ENCODE results near the gene OXCT1. TPM values are rescaled to one million over a fixed set of nuclear protein-coding genes. Genes with fewer than 3 reads are reported as not detected.

OXCT1 gene
- total RNA-seq, 2 experiments from 2014 or later, result 76.1 to 78.8 TPM

DNA sequence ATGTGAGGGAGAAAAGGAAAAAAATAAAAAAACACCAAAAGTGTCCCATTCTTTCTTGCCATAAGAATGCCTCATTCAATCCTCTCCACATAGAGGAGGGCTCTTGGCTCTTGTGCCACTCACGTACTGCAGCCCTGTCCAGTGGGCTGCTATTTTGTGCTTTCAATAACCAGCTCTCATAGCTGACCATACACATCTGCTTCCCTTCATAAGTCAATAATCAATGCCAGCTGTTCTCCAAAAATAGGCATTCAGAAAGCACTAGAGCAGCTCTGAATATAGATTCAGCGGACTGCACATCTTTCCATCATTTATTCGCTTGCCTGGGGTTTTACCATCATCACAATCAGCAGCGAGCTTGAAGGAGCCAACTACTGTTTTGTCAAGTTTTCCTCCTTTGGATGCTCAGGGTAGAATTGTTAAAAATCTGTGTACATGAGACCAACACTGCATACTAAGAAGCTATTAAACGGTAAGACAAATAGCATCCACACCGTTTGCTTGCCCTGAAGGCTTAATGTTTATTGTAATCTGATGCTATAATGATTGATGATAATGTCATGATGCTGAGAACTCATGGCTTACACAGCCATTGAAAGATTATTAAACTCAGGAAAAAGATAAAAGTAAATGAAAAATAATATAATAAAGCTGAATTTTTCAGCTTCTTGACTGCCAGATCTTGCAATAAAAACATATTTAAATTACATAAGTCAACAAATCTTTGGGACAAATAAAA is 80.0 kb downstream of the OXCT1 start:
- CTCF ChIA-PET, result no interaction called here
- intact Hi-C loops (cut with micrococcal nuclease), result no loop called here
- Mint-ChIP-seq H3K27me3 (ENCODE audit: low read depth) (no peaks in the 10 kb centered on the region), H3K4me1 (ENCODE audit: low read depth) (no peaks in the 10 kb centered on the region), H3K4me3 (no peak overlapping the region), H3K27ac (no peak overlapping the region), H3K36me3 (ENCODE audit: low read depth) (peaks cover 35% of the 10 kb centered on the region), H3K9me3 (no peaks in the 10 kb centered on the region)
- no peak for DNase-seq

DNA sequence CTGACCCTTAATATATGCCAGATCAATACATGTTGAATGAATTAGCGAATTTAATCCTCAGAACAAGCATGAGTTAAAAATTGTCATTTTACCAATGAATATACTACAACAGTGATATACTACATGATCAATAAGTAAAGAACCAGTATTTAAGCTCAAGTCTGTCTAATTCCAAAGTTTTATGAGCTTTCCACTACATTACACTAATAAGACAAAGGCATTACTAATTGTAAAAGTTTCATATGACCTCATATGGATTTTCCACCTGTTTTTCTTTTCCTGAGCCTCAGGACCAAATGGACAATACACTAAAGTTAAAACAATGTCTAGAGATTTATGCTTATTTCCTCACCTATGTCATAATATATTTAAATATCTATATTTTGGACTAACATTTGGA is 80.8 kb downstream of the OXCT1 start:
- Mint-ChIP-seq H3K4me3 (no peak overlapping the region), H3K4me1 (ENCODE audit: low read depth) (no peaks in the 10 kb centered on the region), H3K9me3 (no peaks in the 10 kb centered on the region), H3K27ac (no peak overlapping the region), H3K27me3 (ENCODE audit: low read depth) (no peaks in the 10 kb centered on the region), H3K36me3 (ENCODE audit: low read depth) (peaks cover 33% of the 10 kb centered on the region)
- CTCF ChIA-PET, result no interaction called here
- intact Hi-C loops (cut with micrococcal nuclease), result no loop called here
- DNase-seq, result no peak

DNA sequence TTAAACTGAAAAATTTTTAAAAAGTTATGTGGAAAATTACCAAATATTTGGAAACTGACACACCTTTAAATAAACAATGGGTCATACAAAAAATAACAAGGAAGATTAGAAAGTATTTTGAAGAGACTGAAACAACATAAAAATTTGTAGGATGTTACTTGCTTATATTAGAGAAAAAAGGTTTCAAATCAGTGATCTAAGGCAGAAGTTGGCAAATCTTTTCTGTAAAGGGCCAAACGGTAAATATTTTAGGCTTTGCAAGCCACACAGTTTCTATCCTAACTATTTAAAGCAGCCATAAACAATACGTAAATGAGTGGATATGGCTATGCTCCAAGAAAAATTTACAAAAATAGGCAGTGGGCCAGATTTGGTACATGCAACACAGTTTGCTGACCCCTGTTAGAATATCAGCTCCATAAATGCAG is 81.3 kb downstream of the OXCT1 start:
- no peak for DNase-seq

DNA sequence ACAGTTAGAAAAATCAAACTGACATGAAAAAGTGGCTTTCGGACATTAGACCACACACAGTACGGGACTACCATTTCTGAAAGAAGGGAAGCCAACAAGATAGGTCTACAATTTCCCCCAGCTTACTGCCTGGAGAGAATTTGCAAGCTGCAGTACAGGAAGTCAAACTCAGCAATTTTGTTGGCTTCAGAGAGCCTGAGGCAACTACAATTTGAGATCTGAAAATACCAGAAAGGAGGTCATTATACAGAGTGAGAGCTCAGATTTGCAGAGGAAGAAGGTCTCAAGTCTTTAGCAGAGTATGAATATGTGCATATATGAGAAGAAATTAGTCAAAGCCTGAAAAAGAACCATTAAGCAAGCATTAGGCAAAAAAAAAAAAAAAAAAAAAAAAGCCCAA is 83.0 kb downstream of the OXCT1 start:
- Mint-ChIP-seq H3K9me3 (no peaks in the 10 kb centered on the region), H3K4me3 (no peak overlapping the region), H3K27me3 (ENCODE audit: low read depth) (no peaks in the 10 kb centered on the region), H3K36me3 (ENCODE audit: low read depth) (peaks cover 38% of the 10 kb centered on the region), H3K4me1 (ENCODE audit: low read depth) (no peaks in the 10 kb centered on the region), H3K27ac (no peak overlapping the region)
- intact Hi-C loops (cut with micrococcal nuclease), result no loop called here
- DNase-seq, result no peak
- CTCF ChIA-PET, result no interaction called here

More for the DNA sequence above, 81.3 kb downstream of the OXCT1 start:
- CTCF ChIA-PET, result no interaction called here
- intact Hi-C loops (cut with micrococcal nuclease), result no loop called here
- H3K4me3 Mint-ChIP-seq, result no peak overlapping the region
- peaks cover 33% of the 10 kb centered on the region for H3K36me3 Mint-ChIP-seq (ENCODE audit: low read depth)
- H3K27ac Mint-ChIP-seq, result no peak overlapping the region
- H3K9me3 Mint-ChIP-seq, result no peaks in the 10 kb centered on the region
- no peaks in the 10 kb centered on the region for H3K4me1 Mint-ChIP-seq (ENCODE audit: low read depth)
- H3K27me3 Mint-ChIP-seq (ENCODE audit: low read depth), result no peaks in the 10 kb centered on the region

DNA sequence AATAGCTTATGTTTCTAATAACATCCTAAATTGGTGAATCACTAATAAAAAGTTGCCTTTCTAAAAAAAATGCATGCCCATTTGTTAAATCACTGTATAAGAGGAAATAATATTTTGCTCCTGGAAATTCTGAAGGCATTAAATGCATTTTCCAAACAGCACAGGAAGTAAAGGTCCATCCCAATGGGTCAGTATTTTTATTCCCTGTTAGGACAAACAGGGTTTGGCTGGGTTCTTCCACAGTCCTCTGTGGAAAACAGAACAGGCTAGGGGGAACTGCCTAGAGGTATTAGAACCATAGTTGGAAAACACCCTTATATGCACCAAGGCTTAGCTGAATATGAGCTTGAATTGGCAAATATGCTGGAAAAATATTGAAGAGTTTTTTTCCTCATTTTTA is 85.2 kb downstream of the OXCT1 start:
- CTCF ChIA-PET, result interaction anchor here (0.5 to 0.6 kb wide), 2 partner anchors 59 to 777 kb away, joined by 3 read pairs; no protein-coding TSS in a partner anchor

DNA sequence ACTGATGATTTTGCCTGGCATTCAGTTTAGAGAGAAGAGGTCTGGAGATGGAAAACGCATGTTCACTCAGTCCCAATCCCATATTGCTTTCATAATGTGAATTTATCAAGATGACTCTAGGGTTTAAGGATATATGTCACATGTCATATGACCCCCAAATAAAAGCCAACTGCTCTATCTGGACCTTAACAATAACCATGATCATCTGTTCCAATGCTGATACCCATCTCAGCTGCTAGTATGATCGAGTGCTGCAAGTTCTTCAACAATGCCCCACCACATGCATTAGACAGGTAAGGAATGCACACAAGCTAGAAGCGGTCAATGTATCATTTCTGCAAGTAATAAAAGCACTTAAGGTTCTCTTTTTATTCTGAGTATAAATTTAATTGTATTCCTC is 91.8 kb downstream of the OXCT1 start:
- H3K4me1 Mint-ChIP-seq (ENCODE audit: low read depth), result no peaks in the 10 kb centered on the region
- intact Hi-C loops (cut with micrococcal nuclease), result no loop called here
- peaks cover 42% of the 10 kb centered on the region for H3K36me3 Mint-ChIP-seq (ENCODE audit: low read depth)
- CTCF ChIA-PET, result no interaction called here
- H3K9me3 Mint-ChIP-seq, result no peaks in the 10 kb centered on the region
- no peak overlapping the region for H3K27ac Mint-ChIP-seq
- DNase-seq, result no peak
- H3K4me3 Mint-ChIP-seq, result no peak overlapping the region
- H3K27me3 Mint-ChIP-seq (ENCODE audit: low read depth), result no peaks in the 10 kb centered on the region

More for the DNA sequence above, 85.2 kb downstream of the OXCT1 start:
- Mint-ChIP-seq H3K27ac (no peak overlapping the region), H3K4me3 (no peak overlapping the region), H3K9me3 (no peaks in the 10 kb centered on the region), H3K27me3 (ENCODE audit: low read depth) (no peaks in the 10 kb centered on the region), H3K4me1 (ENCODE audit: low read depth) (no peaks in the 10 kb centered on the region), H3K36me3 (ENCODE audit: low read depth) (peaks cover 42% of the 10 kb centered on the region)
- DNase-seq, result no peak
- intact Hi-C loops (cut with micrococcal nuclease), result no loop called here

DNA sequence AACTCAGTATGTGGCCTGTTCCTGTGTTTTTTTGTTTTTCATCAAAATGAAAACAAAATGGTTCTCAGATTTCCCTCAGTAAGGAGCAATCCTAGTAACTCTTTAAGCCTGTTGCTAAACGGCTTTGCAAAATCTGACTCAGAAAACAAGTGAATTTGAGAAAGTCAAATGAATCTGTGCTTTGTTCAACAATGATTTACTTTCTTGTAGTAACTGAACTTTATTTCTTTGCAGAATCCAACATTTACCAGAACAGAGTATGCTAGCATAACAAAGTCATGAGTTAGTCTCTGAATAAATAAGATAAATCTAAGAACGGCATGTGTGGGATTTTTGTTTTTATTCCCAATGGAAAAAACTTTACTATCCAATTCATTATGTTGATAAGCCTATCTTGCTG is 93.8 kb downstream of the OXCT1 start:
- peaks cover 40% of the 10 kb centered on the region for H3K36me3 Mint-ChIP-seq (ENCODE audit: low read depth)
- no peaks in the 10 kb centered on the region for H3K9me3 Mint-ChIP-seq
- H3K4me1 Mint-ChIP-seq (ENCODE audit: low read depth), result no peaks in the 10 kb centered on the region
- H3K4me3 Mint-ChIP-seq, result no peak overlapping the region
- intact Hi-C loops (cut with micrococcal nuclease), result no loop called here
- no peak for DNase-seq
- CTCF ChIA-PET, result no interaction called here
- no peak overlapping the region for H3K27ac Mint-ChIP-seq
- H3K27me3 Mint-ChIP-seq (ENCODE audit: low read depth), result no peaks in the 10 kb centered on the region

DNA sequence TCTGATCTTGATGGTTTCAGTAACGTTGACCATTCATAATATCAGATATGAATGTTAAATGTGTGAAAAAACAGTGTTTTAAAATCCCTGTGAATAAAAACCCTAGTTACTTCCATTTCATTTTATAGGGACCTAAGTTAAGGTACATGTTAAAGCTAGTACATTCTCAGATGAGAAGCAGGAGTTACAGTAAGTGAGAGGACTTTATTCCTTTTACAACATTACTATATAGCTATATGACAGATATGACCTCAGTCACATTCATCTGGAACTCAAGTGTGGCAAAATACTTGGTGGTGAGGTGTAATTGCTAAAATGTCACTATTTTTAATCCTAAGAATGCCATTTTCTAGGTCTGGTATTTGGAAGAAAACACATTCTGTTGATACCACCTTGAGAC is 96.4 kb downstream of the OXCT1 start:
- CTCF ChIA-PET, result interaction anchor here (0.8 kb wide), 1 partner anchor 13 kb away, joined by 3 read pairs; no protein-coding TSS in a partner anchor
- DNase-seq, result no peak
- H3K27ac Mint-ChIP-seq, result no peak overlapping the region
- H3K4me3 Mint-ChIP-seq, result no peak overlapping the region
- no peaks in the 10 kb centered on the region for H3K9me3 Mint-ChIP-seq
- peaks cover 31% of the 10 kb centered on the region for H3K36me3 Mint-ChIP-seq (ENCODE audit: low read depth)
- no peaks in the 10 kb centered on the region for H3K27me3 Mint-ChIP-seq (ENCODE audit: low read depth)
- intact Hi-C loops (cut with micrococcal nuclease), result no loop called here
- H3K4me1 Mint-ChIP-seq (ENCODE audit: low read depth), result peaks cover 2% of the 10 kb centered on the region

DNA sequence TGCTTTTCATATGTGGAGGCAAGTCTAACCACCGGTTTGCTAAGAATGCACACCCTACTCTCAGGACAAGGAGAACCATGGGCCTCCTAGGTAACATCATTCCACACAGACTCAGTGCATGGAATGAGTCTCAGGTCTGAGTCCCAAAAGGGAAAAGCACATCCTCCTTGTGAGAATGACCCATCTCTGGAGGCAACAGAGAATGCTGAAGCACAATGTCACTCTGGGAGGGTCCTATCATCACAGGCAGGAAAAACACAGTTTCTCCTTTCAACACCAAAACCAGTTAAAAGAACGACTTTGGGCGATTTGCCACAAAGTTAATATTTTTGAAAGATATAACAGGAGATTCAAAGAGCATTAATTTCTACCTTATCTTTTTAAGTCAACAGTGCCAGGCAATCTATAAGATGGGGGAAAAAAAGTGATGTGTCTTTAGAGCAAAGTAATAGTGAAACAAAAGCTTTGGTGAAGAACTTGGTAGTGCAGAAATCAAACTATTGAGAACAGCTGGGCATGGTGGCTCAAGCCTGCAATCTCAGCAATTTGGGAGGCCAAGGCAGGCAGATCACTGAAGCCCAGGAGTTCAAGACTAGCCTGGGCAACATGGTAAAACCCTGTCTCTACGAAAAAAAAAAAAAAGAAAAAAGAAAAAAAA is 97.3 kb downstream of the OXCT1 start:
- CTCF ChIA-PET, result interaction anchor here (0.8 kb wide), 1 partner anchor 12 kb away, joined by 3 read pairs; no protein-coding TSS in a partner anchor
- no peak overlapping the region for H3K4me3 Mint-ChIP-seq
- peaks cover 27% of the 10 kb centered on the region for H3K36me3 Mint-ChIP-seq (ENCODE audit: low read depth)
- H3K27ac Mint-ChIP-seq, result no peak overlapping the region
- H3K27me3 Mint-ChIP-seq (ENCODE audit: low read depth), result no peaks in the 10 kb centered on the region
- H3K4me1 Mint-ChIP-seq (ENCODE audit: low read depth), result peaks cover 2% of the 10 kb centered on the region
- intact Hi-C loops (cut with micrococcal nuclease), result no loop called here
- no peak for DNase-seq
- H3K9me3 Mint-ChIP-seq, result no peaks in the 10 kb centered on the region

DNA sequence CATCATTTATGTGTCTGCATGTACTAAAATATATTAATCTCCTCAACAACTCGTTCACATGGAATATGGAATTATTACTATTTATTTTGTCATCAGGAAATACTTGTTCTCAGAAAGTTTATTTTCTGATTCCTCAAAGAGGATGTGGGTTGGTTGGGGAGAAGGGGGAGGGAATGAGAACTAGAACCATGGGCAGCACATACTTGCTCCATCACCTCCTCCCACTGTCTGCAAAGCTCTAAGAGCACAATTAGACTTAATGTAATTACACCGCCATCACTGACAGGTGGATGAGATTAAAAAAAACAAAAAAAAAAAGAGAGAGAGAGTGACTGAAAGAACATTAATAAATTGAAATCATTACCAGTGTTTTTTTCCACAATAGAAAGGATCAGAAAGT is 98.2 kb downstream of the OXCT1 start:
- CTCF ChIA-PET, result no interaction called here
- intact Hi-C loops (cut with micrococcal nuclease), result no loop called here
- DNase-seq, result no peak
- Mint-ChIP-seq H3K36me3 (ENCODE audit: low read depth) (peaks cover 28% of the 10 kb centered on the region), H3K9me3 (no peaks in the 10 kb centered on the region), H3K27me3 (ENCODE audit: low read depth) (no peaks in the 10 kb centered on the region), H3K4me1 (ENCODE audit: low read depth) (peaks cover 2% of the 10 kb centered on the region), H3K4me3 (no peak overlapping the region), H3K27ac (no peak overlapping the region)

DNA sequence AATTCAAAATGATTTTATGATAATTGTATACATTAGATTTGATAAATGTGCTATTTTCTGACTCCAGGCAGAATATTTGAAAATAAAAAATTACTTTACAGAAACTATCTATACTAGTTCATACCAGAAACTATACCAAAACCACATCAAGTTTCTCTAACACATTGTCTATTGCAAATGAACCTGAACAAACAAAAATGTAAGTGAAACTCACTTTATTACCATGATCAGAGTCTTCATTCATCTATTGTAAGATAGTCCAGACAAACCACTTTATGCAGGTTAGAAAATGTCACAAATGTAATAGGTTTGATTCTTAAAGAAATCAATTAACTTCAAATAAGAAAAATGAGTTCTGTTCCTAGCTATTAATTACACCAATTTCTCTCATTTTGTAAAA is 99.4 kb downstream of the OXCT1 start:
- no peaks in the 10 kb centered on the region for H3K9me3 Mint-ChIP-seq
- no peak overlapping the region for H3K27ac Mint-ChIP-seq
- intact Hi-C loops (cut with micrococcal nuclease), result no loop called here
- H3K36me3 Mint-ChIP-seq (ENCODE audit: low read depth), result peaks cover 24% of the 10 kb centered on the region
- H3K4me1 Mint-ChIP-seq (ENCODE audit: low read depth), result peaks cover 2% of the 10 kb centered on the region
- DNase-seq, result no peak
- no peaks in the 10 kb centered on the region for H3K27me3 Mint-ChIP-seq (ENCODE audit: low read depth)
- no peak overlapping the region for H3K4me3 Mint-ChIP-seq
- CTCF ChIA-PET, result no interaction called here

DNA sequence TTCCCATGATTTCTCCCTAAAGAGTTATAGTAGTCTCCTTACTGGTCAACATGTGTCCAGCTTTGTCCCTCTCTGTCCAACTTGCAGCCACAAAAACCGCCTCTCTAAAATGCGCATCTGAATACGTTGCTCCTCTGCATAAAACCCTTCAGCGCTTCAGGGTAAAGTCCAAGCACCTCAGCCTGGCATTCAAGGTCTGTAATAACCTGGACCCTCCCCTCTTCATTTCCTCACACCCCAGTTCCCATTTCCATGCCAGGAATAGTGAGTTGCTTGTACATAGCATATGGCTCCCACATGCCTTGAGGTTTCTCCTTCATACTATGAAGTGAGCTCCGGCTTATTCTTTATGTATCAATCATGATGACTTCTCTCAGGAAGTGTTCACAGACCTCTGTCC is 101.5 kb downstream of the OXCT1 start:
- Mint-ChIP-seq H3K4me1 (ENCODE audit: low read depth) (peaks cover 10% of the 10 kb centered on the region), H3K27ac (no peak overlapping the region), H3K9me3 (no peaks in the 10 kb centered on the region), H3K4me3 (no peak overlapping the region), H3K36me3 (ENCODE audit: low read depth) (peaks cover 25% of the 10 kb centered on the region), H3K27me3 (ENCODE audit: low read depth) (no peaks in the 10 kb centered on the region)
- intact Hi-C loops (cut with micrococcal nuclease), result no loop called here
- no peak for DNase-seq
- CTCF ChIA-PET, result no interaction called here

DNA sequence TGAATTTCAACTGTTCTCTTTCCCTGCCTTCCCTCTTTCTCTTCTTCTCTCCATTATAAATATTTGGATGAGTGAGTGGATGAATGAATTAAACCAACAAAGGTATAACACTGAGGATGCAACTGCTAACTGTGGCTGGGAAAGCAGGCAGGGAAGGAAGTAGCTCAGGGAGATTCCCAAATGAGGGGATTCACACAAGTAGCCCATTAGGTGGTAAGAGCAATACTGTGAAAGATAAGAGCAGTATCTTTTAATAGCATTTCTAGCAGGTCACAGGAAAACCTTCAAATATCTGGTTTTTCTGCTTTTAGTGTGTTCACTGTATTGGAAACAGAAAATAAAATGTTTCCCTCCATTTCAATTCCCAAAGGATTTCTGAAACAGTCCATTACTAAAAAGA is 105.6 kb downstream of the OXCT1 start:
- Mint-ChIP-seq H3K27ac (no peak overlapping the region), H3K4me1 (ENCODE audit: low read depth) (peaks cover 8% of the 10 kb centered on the region), H3K9me3 (no peaks in the 10 kb centered on the region), H3K36me3 (ENCODE audit: low read depth) (peaks cover 29% of the 10 kb centered on the region), H3K4me3 (no peak overlapping the region), H3K27me3 (ENCODE audit: low read depth) (no peaks in the 10 kb centered on the region)
- CTCF ChIA-PET, result interaction anchor here (1.2 kb wide), 1 partner anchor 11 kb away, joined by 3 read pairs; no protein-coding TSS in a partner anchor
- intact Hi-C loops (cut with micrococcal nuclease), result no loop called here
- no peak for DNase-seq

Measured in activated naive CD4-positive, alpha-beta T cell treated with anti-CD3 and anti-CD28 coated beads for 36 hours (primary cell).